Colonic mucosa (tissue), 4 donors: Measurements from ENCODE around the gene CA5B. TPM values are rescaled to one million over a fixed set of nuclear protein-coding genes. Genes with fewer than 3 reads are reported as not detected.
"Not testable (repeated sequence)": the region's sequence is repeated elsewhere in the genome, so short reads cannot be mapped to it uniquely, and the experiment has no call there.

ENCODE experiments used
- DNase-seq: peaks from one replicate; pipeline ENCODE4 v3.0.0-alpha.2; 2020
- H3K27ac ChIP-seq: fragments of 200-600 bp; one replicate; pipeline ENCODE4 v1.8.0; 2021
- H3K27me3 ChIP-seq: fragments of 200-600 bp; one replicate; pipeline ENCODE4 v1.8.0; 2021
- H3K36me3 ChIP-seq: fragments of 200-600 bp; one replicate; pipeline ENCODE4 v1.8.0; 2021
- H3K4me1 ChIP-seq: fragments of 200-600 bp; one replicate; pipeline ENCODE4 v1.8.0; 2021; ENCODE audit warnings: mild to moderate bottlenecking
- H3K4me3 ChIP-seq: fragments of 200-600 bp; one replicate; pipeline ENCODE4 v1.8.0; 2021
- H3K9ac ChIP-seq, 2 donors: one replicate each; pipeline ENCODE4 v1.7.0; 2013; ENCODE audit warnings: control low read depth in 2 of 2, low read depth in 2 of 2, low read length in 2 of 2
- H3K9me3 ChIP-seq: fragments of 200-600 bp; one replicate; pipeline ENCODE4 v1.8.0; 2021
- CTCF ChIP-seq: fragments of 200-600 bp; IDR thresholded peaks from one replicate; pipeline ENCODE4 v1.8.0; 2022; ENCODE audit warnings: antibody characterized with exemption, mild to moderate bottlenecking
- intact Hi-C: fragments of 100-400 bp; cut with DNase I; formaldehyde crosslinking; loops from one replicate; pipeline ENCODE4 v1.14.1; 2022
- total RNA-seq, 2 donors: library from RNA; stranded (reverse); fragmentation: NEBNext Ultra II Directional in 1 of 2; extraction: Animal tissue kit (Norgen Biotek cat#: 25700) in 1 of 2; gene quantifications; one replicate each; pipeline ENCODE4 v1.2.1, GENCODE V29; 2021
- donor health status: healthy.
- donor health status: DM: no; HTN: no; CAD: no.
- donor health status: DM: no; HTN: no; CAD: no.

The CA5B gene
- total RNA-seq: 1 to 10 TPM; 5.2 to 5.7 TPM

- peak; percentile 100 for DNase-seq
- no peaks in the 10 kb centered on the region for H3K9me3 ChIP-seq
- H3K27me3 ChIP-seq: no peaks in the 10 kb centered on the region
- no peaks in the 10 kb centered on the region for H3K36me3 ChIP-seq
- TF ChIP-seq CTCF: no peak
- peak within 1 kb of the TSS; percentile 52 to 55 for H3K9ac ChIP-seq
- no peak within 1 kb of the TSS for H3K27ac ChIP-seq
- intact Hi-C loops: no loop called here
- H3K4me3 ChIP-seq: peak within 1 kb of the TSS; percentile 46
- H3K4me1 ChIP-seq: no peaks in the 10 kb centered on the region
These were observed at the start of gene CA5B for GRCh38 chrX:15737959-15738902. CA5B (plus strand) TSS chrX:15738270; CDS start chrX:15750024, 11,754 bp downstream.

- Histone ChIP-seq H3K27ac (no peak overlapping the region), H3K27me3 (no peaks in the 10 kb centered on the region), H3K9me3 (no peaks in the 10 kb centered on the region), H3K36me3 (no peaks in the 10 kb centered on the region), H3K4me3 (no peak overlapping the region), H3K4me1 (no peaks in the 10 kb centered on the region), H3K9ac (no peak overlapping the region)
- intact Hi-C loops: no loop called here
- DNase-seq: no peak
- no peak for TF ChIP-seq CTCF
These were observed 43.1 kb upstream of the CA5B start for GRCh38 chrX:15694941-15695451.

- H3K27me3 ChIP-seq: no peaks in the 10 kb centered on the region
- H3K4me3 ChIP-seq: no peak overlapping the region
- H3K36me3 ChIP-seq: no peaks in the 10 kb centered on the region
- DNase-seq: no peak
- no peaks in the 10 kb centered on the region for H3K4me1 ChIP-seq
- no peak overlapping the region for H3K9ac ChIP-seq
- H3K27ac ChIP-seq: no peak overlapping the region
- no peak for TF ChIP-seq CTCF
- intact Hi-C loops: no loop called here
- no peaks in the 10 kb centered on the region for H3K9me3 ChIP-seq
These were observed 41.6 kb upstream of the CA5B start for GRCh38 chrX:15696516-15696915.

GRCh38 chrX:15702488-15703371 is 35.3 kb upstream of the CA5B start:
- H3K27me3 ChIP-seq: no peaks in the 10 kb centered on the region
- no peaks in the 10 kb centered on the region for H3K4me1 ChIP-seq
- intact Hi-C loops: no loop called here
- no peak overlapping the region for H3K27ac ChIP-seq
- H3K4me3 ChIP-seq: no peak overlapping the region
- H3K9ac ChIP-seq: no peak overlapping the region
- H3K36me3 ChIP-seq: no peaks in the 10 kb centered on the region
- DNase-seq: no peak
- no peaks in the 10 kb centered on the region for H3K9me3 ChIP-seq
- TF ChIP-seq CTCF: no peak

GRCh38 chrX:15703809-15704208 is 34.3 kb upstream of the CA5B start:
- H3K9ac ChIP-seq, DNase-seq, intact Hi-C loops, H3K4me1 ChIP-seq, H3K27me3 ChIP-seq, H3K27ac ChIP-seq, H3K4me3 ChIP-seq, H3K9me3 ChIP-seq, H3K36me3 ChIP-seq: not testable (repeated sequence)

GRCh38 chrX:15704273-15704672 is 33.8 kb upstream of the CA5B start:
- H3K9ac ChIP-seq, H3K27me3 ChIP-seq, H3K4me3 ChIP-seq, H3K9me3 ChIP-seq, H3K4me1 ChIP-seq, intact Hi-C loops, DNase-seq, H3K36me3 ChIP-seq, H3K27ac ChIP-seq: not testable (repeated sequence)
